Pancreas (tissue), 10 donors: Measurements from ENCODE around the gene SLC19A1. TPM values are rescaled to one million over a fixed set of nuclear protein-coding genes. Genes with fewer than 3 reads are reported as not detected.
A peak's percentile ranks its signal among the peaks of the same experiment; 100 is the strongest.

Experiments
- ATAC-seq, 4 donors: fragments of 200-7000 bp; cut with Tn5 transposase; one replicate each; pipeline versions ENCODE4 v1.8.0 to v1.9.1; 2020; ENCODE audit warnings: mild to moderate bottlenecking in 4 of 4, moderate library complexity in 4 of 4
- DNase-seq, 6 donors: peaks; one replicate each; pipeline ENCODE4 v3.0.0-alpha.2; 2020
- FAIRE-seq: peaks from 2 replicates; lab custom pipeline; 2012; peaks lifted over from hg19 to GRCh38; lab: Jason Lieb, UNC
- H3K27ac ChIP-seq, 4 donors: fragments of 200-600 bp; sonication (generic); 1 replicate in 3 of 4; 2 replicates in 1 of 4; pipeline versions ENCODE4 v1.5.0 to v1.8.0; 2020
- H3K27me3 ChIP-seq, 4 donors: fragments of 200-600 bp; one replicate each; pipeline ENCODE4 v1.8.0; 2021
- H3K36me3 ChIP-seq, 3 donors: fragments of 200-600 bp; sonication (generic) in 1 of 3; one replicate each; pipeline versions ENCODE4 v1.5.0 to v1.8.0; 2020 to 2021
- H3K4me1 ChIP-seq, 3 donors: fragments of 200-600 bp; one replicate each; pipeline ENCODE4 v1.8.0; 2021
- H3K4me3 ChIP-seq, 4 donors: fragments of 200-600 bp; sonication (generic) in 2 of 4; one replicate each; pipeline versions ENCODE4 v1.5.0 to v1.8.0; 2020 to 2021
- H3K9me3 ChIP-seq, 4 donors: fragments of 200-600 bp; one replicate each; pipeline ENCODE4 v1.8.0; 2021
- CTCF ChIP-seq, 4 donors: fragments of 200-600 bp; sonication (generic) in 3 of 4; IDR thresholded peaks; one replicate each; pipeline versions ENCODE4 v1.5.0 to v1.8.0; 2021; ENCODE audit warnings: antibody characterized with exemption in 4 of 4
- WGBS, 2 donors: extraction: QIAGEN DNeasy Blood & Tissue Kit; methylation state at CpG; one replicate each; pipeline ENCODE4 v1.1.7; 2013; 5-methylcytosine and 5-hydroxymethylcytosine counted together
- intact Hi-C, 3 donors: fragments of 100-400 bp; cut with DNase I; formaldehyde crosslinking; loops; one replicate each; pipeline versions ENCODE4 v1.11.1 to v1.14.2; 2022
- polyA plus RNA-seq, 2 donors: library from polyadenylated mRNA; stranded (reverse); fragments of 200-250 nt; gene quantifications; one replicate each; pipeline ENCODE4 v1.2.3, GENCODE V29; 2013
- total RNA-seq, 6 donors: library from RNA; stranded (reverse); fragmentation: NEBNext Ultra II Directional in 4 of 6; extraction: Animal tissue kit (Norgen Biotek cat#: 25700) in 4 of 6; gene quantifications; one replicate each; pipeline versions ENCODE4 v1.2.1 to v1.2.4, GENCODE V29; 2021 to 2023
- donor health status: healthy with polysubstance abuse.
- donor health status: DM: no; HTN: no; CAD: no; lungs with moderate emphysema.
- donor health status: DM: no; HTN: no; CAD: no.
- donor health status: control.
- donor health status: control.
- donor health status: Bipolar disorder and iron deficiency.
- donor health status: DM: yes; HTN: yes; CAD: no.
- donor health status: DM: no; HTN: no; CAD: no.
- donor health status: DM: no; HTN: no; CAD: no.
- donor health status: DM: yes; HTN: yes; CAD: no.

The SLC19A1 gene
- total and polyA plus RNA-seq, 8 donors = 4.4 to 11.2 (median 5.4) TPM

- FAIRE-seq (no peak), ATAC-seq (no peak), DNase-seq (peak in 4 of 6 donors; percentile 7 to 66 (median 32))
- peaks cover 0 to 6% (median 5%) of the 10 kb centered on the region in 3 donors for H3K4me1 ChIP-seq
- H3K27me3 ChIP-seq = no peaks in the 10 kb centered on the region
- no peak overlapping the region for H3K4me3 ChIP-seq
- WGBS, 2 donors = 94 to 97% methylated on average over 11 of the region's 11 CpGs
- no peak for TF ChIP-seq CTCF (IDR thresholded peaks at IDR 0.05)
- intact Hi-C loops = no loop called here
- H3K9me3 ChIP-seq = no peaks in the 10 kb centered on the region
- H3K27ac ChIP-seq = no peak overlapping the region
- peaks cover 0 to 4% (median 0%) of the 10 kb centered on the region in 3 donors for H3K36me3 ChIP-seq
These were observed 16.3 kb downstream of the SLC19A1 start for GRCh38 chr21:45525910-45526306.

GRCh38 chr21:45525153-45525909, 16.9 kb downstream of the SLC19A1 start:
- Histone ChIP-seq H3K36me3 (peaks cover 0 to 2% (median 0%) of the 10 kb centered on the region in 3 donors), H3K27ac (no peak overlapping the region), H3K27me3 (no peaks in the 10 kb centered on the region), H3K4me3 (no peak overlapping the region), H3K9me3 (no peaks in the 10 kb centered on the region), H3K4me1 (peaks cover 0 to 6% (median 5%) of the 10 kb centered on the region in 3 donors)
- FAIRE-seq (no peak), ATAC-seq (peak; percentile 66 to 87 (median 82)), DNase-seq (peak; percentile 34 to 82 (median 60))
- intact Hi-C loops = no loop called here
- whole genome bisulfite sequencing, 2 donors = 56 to 62% methylated on average over 29 of the region's 29 CpGs
- no peak for TF ChIP-seq CTCF (IDR thresholded peaks at IDR 0.05)

GRCh38 chr21:45524756-45525152, 17.5 kb downstream of the SLC19A1 start:
- ATAC-seq = no peak
- no peak for FAIRE-seq
- WGBS, 2 donors = 94 to 97% methylated on average over 10 to 11 of the region's 11 CpGs
- intact Hi-C loops = no loop called here
- H3K27ac ChIP-seq = no peak overlapping the region
- no peak overlapping the region for H3K4me3 ChIP-seq
- peak in 4 of 6 donors; percentile 5 to 46 (median 34) for DNase-seq
- H3K9me3 ChIP-seq = no peaks in the 10 kb centered on the region
- H3K4me1 ChIP-seq = peaks cover 0 to 6% (median 5%) of the 10 kb centered on the region in 3 donors
- H3K27me3 ChIP-seq = no peaks in the 10 kb centered on the region
- no peaks in the 10 kb centered on the region for H3K36me3 ChIP-seq
- no peak for TF ChIP-seq CTCF (IDR thresholded peaks at IDR 0.05)

- no peak overlapping the region for H3K4me3 ChIP-seq
- FAIRE-seq = no peak
These were observed 18.7 kb downstream of the SLC19A1 start for GRCh38 chr21:45523411-45524101.

More at GRCh38 chr21:45523411-45524101, 18.7 kb downstream of the SLC19A1 start:
- Histone ChIP-seq H3K4me1 (peaks cover 0 to 6% (median 5%) of the 10 kb centered on the region in 3 donors), H3K27me3 (no peaks in the 10 kb centered on the region), H3K9me3 (no peaks in the 10 kb centered on the region), H3K27ac (no peak overlapping the region), H3K36me3 (no peaks in the 10 kb centered on the region)
- DNase-seq (peak in 4 of 6 donors; percentile 9 to 68 (median 42)), ATAC-seq (no peak)
- 91 to 96% methylated on average over 15 to 16 of the region's 16 CpGs for WGBS, 2 donors
- no peak for TF ChIP-seq CTCF (IDR thresholded peaks at IDR 0.05)
- intact Hi-C loops = no loop called here
